IMR-90 (cell line): ENCODE results near the gene IFIT2. TPM values are rescaled to one million over a fixed set of nuclear protein-coding genes. Genes with fewer than 3 reads are reported as not detected.

Experiments
- ATAC-seq: fragments of 200-7000 bp; cut with Tn5 transposase; 2 replicates; pipeline ENCODE4 v1.9.1; 2020; ENCODE audit warnings: low read depth, mild to moderate bottlenecking, moderate library complexity
- BruUV-seq: library from RNA; stranded (reverse); fragments of 400-500 nt; replicated peaks from 2 replicates; lab custom pipeline; 2021; lab: Mats Ljungman, UMichigan
- CTCF ChIA-PET: fragments of 300-600 bp; formaldehyde crosslinking; extraction: SDS; loops from one replicate; lab custom pipeline; 2021; ENCODE audit warnings: antibody characterized with exemption; lab: Yijun Ruan, JAX
- POLR2A ChIA-PET: fragments of 300-600 bp; sonication (Branson Sonifier 250); formaldehyde crosslinking; loops from one replicate; lab custom pipeline; 2022; ENCODE audit warnings: antibody characterized with exemption; ENCODE audit not compliant: unreplicated experiment; lab: Charles Lee
- DNase-seq: peaks from one replicate; pipeline ENCODE4 v3.0.0; 2013
- H2AFZ ChIP-seq: replicated peaks from 2 replicates; pipeline ENCODE3; 2013; ENCODE audit warnings: low read length, mild to moderate bottlenecking; ENCODE audit not compliant: poor library complexity
- H2AK5ac ChIP-seq: 2 replicates; pipeline ENCODE4 v1.6.1; 2013; ENCODE audit warnings: low read depth, low read length, inconsistent platforms
- H2AK9ac ChIP-seq: replicated peaks from 2 replicates; pipeline ENCODE3; 2013; ENCODE audit warnings: mild to moderate bottlenecking, low read depth, low read length, moderate library complexity; ENCODE audit not compliant: poor library complexity
- H2BK120ac ChIP-seq: 2 replicates; pipeline ENCODE4 v1.6.1; 2013; ENCODE audit warnings: low read depth, low read length, inconsistent platforms
- H2BK15ac ChIP-seq: 3 replicates; pipeline ENCODE4 v1.6.1; 2013; ENCODE audit warnings: low read depth, low read length, inconsistent platforms
- H2BK20ac ChIP-seq: 2 replicates; pipeline ENCODE4 v1.6.1; 2013; ENCODE audit warnings: low read depth, mild to moderate bottlenecking, inconsistent platforms, low read length, moderate library complexity
- H2BK5ac ChIP-seq: 2 replicates; pipeline ENCODE4 v1.6.1; 2013; ENCODE audit warnings: mild to moderate bottlenecking, low read depth, low read length, inconsistent platforms; ENCODE audit not compliant: poor library complexity, severe bottlenecking
- H3K14ac ChIP-seq: replicated peaks from 2 replicates; pipeline ENCODE4 v1.6.1; 2013; ENCODE audit warnings: low read depth, low read length, inconsistent platforms
- H3K18ac ChIP-seq: 2 replicates; pipeline ENCODE4 v1.6.1; 2013; ENCODE audit warnings: low read depth, low read length, control low read depth
- H3K23ac ChIP-seq: 2 replicates; pipeline ENCODE4 v1.6.1; 2013; ENCODE audit warnings: low read depth, low read length, inconsistent platforms
- H3K27ac ChIP-seq: 2 replicates; pipeline ENCODE4 v1.5.1; 2013; ENCODE audit warnings: mild to moderate bottlenecking, control low read depth, low read length; ENCODE audit not compliant: insufficient read depth
- H3K27me3 ChIP-seq: 2 replicates; pipeline ENCODE4 v1.6.1; 2013; ENCODE audit warnings: low read length; ENCODE audit not compliant: control insufficient read depth, insufficient read depth
- H3K36me3 ChIP-seq: 2 replicates; pipeline ENCODE4 v1.6.1; 2013; ENCODE audit warnings: low read length, mixed read lengths; ENCODE audit not compliant: control insufficient read depth, insufficient read depth
- H3K4ac ChIP-seq: 2 replicates; pipeline ENCODE4 v1.6.1; 2013; ENCODE audit warnings: low read depth, low read length, inconsistent platforms
- H3K4me1 ChIP-seq: 2 replicates; pipeline ENCODE4 v1.6.1; 2013; ENCODE audit warnings: low read length, mixed read lengths; ENCODE audit not compliant: control insufficient read depth, insufficient read depth
- H3K4me2 ChIP-seq: 2 replicates; pipeline ENCODE4 v1.6.1; 2013; ENCODE audit warnings: low read depth, mild to moderate bottlenecking, control low read depth, low read length, moderate library complexity
- H3K4me3 ChIP-seq: 2 replicates; pipeline ENCODE4 v1.5.1; 2013; ENCODE audit warnings: low read depth, mild to moderate bottlenecking, control low read depth, low read length, moderate library complexity; ENCODE audit not compliant: insufficient read depth
- H3K56ac ChIP-seq: 2 replicates; pipeline ENCODE4 v1.6.1; 2013; ENCODE audit warnings: low read length, inconsistent platforms; ENCODE audit not compliant: insufficient read depth; ENCODE audit errors: extremely low read depth
- H3K79me1 ChIP-seq, 2 experiments: 2 replicates each; pipeline ENCODE4 v1.6.1; 2013; ENCODE audit warnings: low read length in 2 of 2, inconsistent platforms in 1 of 2, low read depth in 1 of 2
- H3K9ac ChIP-seq: 2 replicates; pipeline ENCODE4 v1.6.1; 2013; ENCODE audit warnings: low read depth, low read length, control low read depth
- H3K9me1 ChIP-seq: 2 replicates; pipeline ENCODE4 v1.6.1; 2013; ENCODE audit warnings: low read length, inconsistent platforms; ENCODE audit not compliant: insufficient read depth
- H3K9me3 ChIP-seq: 2 replicates; pipeline ENCODE4 v1.6.1; 2013; ENCODE audit warnings: low read length; ENCODE audit not compliant: control insufficient read depth, insufficient read depth
- H4K20me1 ChIP-seq: 2 replicates; pipeline ENCODE4 v1.6.1; 2013; ENCODE audit warnings: low read length, inconsistent platforms; ENCODE audit not compliant: insufficient read depth
- H4K5ac ChIP-seq: 2 replicates; pipeline ENCODE4 v1.6.1; 2013; ENCODE audit warnings: mild to moderate bottlenecking, low read depth, low read length, control low read depth
- H4K8ac ChIP-seq, 2 experiments: 2 replicates each; pipeline ENCODE4 v1.6.1; 2013; ENCODE audit warnings: low read depth in 2 of 2, low read length in 2 of 2, control low read depth in 1 of 2, inconsistent platforms in 1 of 2
- H4K91ac ChIP-seq: 2 replicates; pipeline ENCODE4 v1.6.1; 2013; ENCODE audit warnings: low read depth, low read length, inconsistent platforms; ENCODE audit not compliant: insufficient read depth
- BHLHE40 ChIP-seq: fragments of 150-350 bp; IDR thresholded peaks from 2 replicates; pipeline ENCODE4 v1.6.1; 2016; ENCODE audit warnings: mild to moderate bottlenecking, low read depth, low read length
- CEBPB ChIP-seq: IDR thresholded peaks from 2 replicates; pipeline ENCODE4 v1.6.1; 2012; ENCODE audit warnings: low read depth, low read length, improper control_type of control experiment
- MXI1 ChIP-seq: IDR thresholded peaks from 2 replicates; pipeline ENCODE4 v1.6.1; 2012; ENCODE audit warnings: low read depth, mild to moderate bottlenecking, low read length, moderate library complexity, borderline replicate concordance
- POLR2A ChIP-seq: IDR thresholded peaks from 2 replicates; pipeline ENCODE4 v1.6.1; 2012; ENCODE audit warnings: mild to moderate bottlenecking, low read depth, low read length
- RAD21 ChIP-seq: IDR thresholded peaks from 2 replicates; pipeline ENCODE4 v1.6.1; 2012; ENCODE audit warnings: low read length, improper control_type of control experiment
- WGBS, 2 experiments: methylation state at CpG; one replicate each; pipeline versions ENCODE4 v1.1.5 to v1.1.7; 2013; ENCODE audit warnings: missing lambda C conversion rate in 2 of 2; ENCODE audit not compliant: insufficient read length in 1 of 2; ENCODE audit errors: extremely low coverage in 2 of 2; 5-methylcytosine and 5-hydroxymethylcytosine counted together
- dilution Hi-C: fragments of 300-500 bp; cut with HindIII; formaldehyde crosslinking; loops from one replicate; pipeline ENCODE4 v1.14.3; 2018; ENCODE audit warnings: low sequenced_read_pairs; ENCODE audit not compliant: unreplicated experiment
- in situ Hi-C: fragments of 300-500 bp; cut with MboI; formaldehyde crosslinking; loops from 3 replicates; pipeline ENCODE4 v1.14.3; 2019; ENCODE audit warnings: low sequenced_read_pairs, inconsistent platforms, mixed read lengths
- intact Hi-C: fragments of 100-400 bp; cut with micrococcal nuclease; formaldehyde crosslinking; loops from 2 replicates; pipeline ENCODE4 v1.10.0; 2022
- polyA plus RNA-seq, 3 experiments: library from polyadenylated mRNA; depleted of rRNA; stranded (reverse); fragments of >200 nt; gene quantifications; 2 replicates each; pipeline ENCODE4 v1.2.3, GENCODE V29; 2012; ENCODE audit warnings: low replicate concordance in 1 of 3
- total RNA-seq: library from RNA; depleted of rRNA; stranded (reverse); fragments of >200 nt; gene quantifications from 2 replicates; pipeline ENCODE4 v1.2.3, GENCODE V29; 2012
- TF ChIP-seq, protein P1 (sequence below): fragments of 150-350 bp; IDR thresholded peaks from 2 replicates; pipeline ENCODE4 v1.6.1; 2016; ENCODE audit warnings: low read depth, mild to moderate bottlenecking, low read length, moderate library complexity, borderline replicate concordance

The IFIT2 gene
- total and polyA plus RNA-seq, 2 of the 4 experiments (the other 2 are of a cell fraction): 1.1 to 2.2 TPM

- DNase-seq (peak; percentile 85), ATAC-seq (no peak)
- peak overlapping the region; percentile 9; the same call in 1 of the 2 replicates for H3K4ac ChIP-seq
- H3K79me1 ChIP-seq: no peaks in the 10 kb centered on the region
- no peak overlapping the region for H3K4me2 ChIP-seq
- H2AK5ac ChIP-seq: no peak overlapping the region
- dilution Hi-C loops (no loop called here), intact Hi-C loops (no loop called here), in situ Hi-C loops (no loop called here)
- H3K14ac ChIP-seq: peak overlapping the region; percentile 18; the same call in 1 of the 2 replicates
- POLR2A ChIA-PET: no interaction called here
- no peak overlapping the region for H2BK15ac ChIP-seq
- peaks cover 18% of the 10 kb centered on the region for H3K4me1 ChIP-seq
- CTCF ChIA-PET: interaction anchor here (1.1 kb wide), 1 partner anchor 24 kb away, joined by 3 read pairs; no protein-coding TSS in a partner anchor
- peak overlapping the region; percentile 60 for H2BK5ac ChIP-seq
- H4K91ac ChIP-seq: no peak overlapping the region
- H4K20me1 ChIP-seq: no peaks in the 10 kb centered on the region
- no CpG with 5 or more reads among the region's 2 CpGs for WGBS, 2 experiments
- H4K8ac ChIP-seq: no peak overlapping the region
- no peak overlapping the region for H2AFZ ChIP-seq
- H3K36me3 ChIP-seq: no peaks in the 10 kb centered on the region
- H3K9me1 ChIP-seq: peaks cover 8% of the 10 kb centered on the region
- no peak overlapping the region for H4K5ac ChIP-seq
- H2BK20ac ChIP-seq: peak overlapping the region; percentile 15; the same call in 1 of the 2 replicates
- no peaks in the 10 kb centered on the region for H3K9me3 ChIP-seq
- no peak overlapping the region for H3K23ac ChIP-seq
- no peak overlapping the region for H2AK9ac ChIP-seq
- no peak overlapping the region for H3K56ac ChIP-seq
- H3K4me3 ChIP-seq: no peak overlapping the region
- no peak overlapping the region for H3K18ac ChIP-seq
- H3K9ac ChIP-seq: no peak overlapping the region
- no peak overlapping the region for H3K27ac ChIP-seq
- no peaks in the 10 kb centered on the region for H3K27me3 ChIP-seq
- no peak overlapping the region for H2BK120ac ChIP-seq
- TF ChIP-seq, protein P1, sequence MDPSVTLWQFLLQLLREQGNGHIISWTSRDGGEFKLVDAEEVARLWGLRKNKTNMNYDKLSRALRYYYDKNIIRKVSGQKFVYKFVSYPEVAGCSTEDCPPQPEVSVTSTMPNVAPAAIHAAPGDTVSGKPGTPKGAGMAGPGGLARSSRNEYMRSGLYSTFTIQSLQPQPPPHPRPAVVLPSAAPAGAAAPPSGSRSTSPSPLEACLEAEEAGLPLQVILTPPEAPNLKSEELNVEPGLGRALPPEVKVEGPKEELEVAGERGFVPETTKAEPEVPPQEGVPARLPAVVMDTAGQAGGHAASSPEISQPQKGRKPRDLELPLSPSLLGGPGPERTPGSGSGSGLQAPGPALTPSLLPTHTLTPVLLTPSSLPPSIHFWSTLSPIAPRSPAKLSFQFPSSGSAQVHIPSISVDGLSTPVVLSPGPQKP: no peak
- TF ChIP-seq CEBPB: peak; percentile 19; the same call in 1 of the 2 replicates
- TF ChIP-seq MXI1: no peak
- TF ChIP-seq POLR2A: no peak
- no peak for TF ChIP-seq RAD21
- no peak for TF ChIP-seq BHLHE40
- no TSS peak for BruUV-seq
These were observed 53.6 kb downstream of the IFIT2 start for GRCh38 chr10:89355394-89355931.
